Activated B cell treated with CpG ODN at 0.5 μM for 24 hours (primary cell): Measurements from ENCODE around the gene ZFP64. TPM values are rescaled to one million over a fixed set of nuclear protein-coding genes. Genes with fewer than 3 reads are reported as not detected.

Experiments
- ATAC-seq: fragments of 200-7000 bp; cut with Tn5 transposase; one replicate; pipeline ENCODE4 v1.10.0; 2021; ENCODE audit warnings: low read depth, mild to moderate bottlenecking, moderate library complexity
- CTCF ChIA-PET: fragments of 350-600 bp; sonication (Branson Sonifier 250); formaldehyde crosslinking; loops from one replicate; lab custom pipeline; 2021; ENCODE audit warnings: antibody characterized with exemption; lab: Charles Lee
- POLR2A ChIA-PET: fragments of 350-600 bp; sonication (Branson Sonifier 250); formaldehyde crosslinking; loops from one replicate; lab custom pipeline; 2021; ENCODE audit warnings: antibody characterized with exemption; lab: Charles Lee
- DNase-seq: peaks from one replicate; pipeline ENCODE4 v3.0.0; 2022
- H3K27ac Mint-ChIP-seq: one replicate; pipeline ENCODE4 v1.8.0; 2020; ENCODE audit warnings: mixed read lengths
- H3K27me3 Mint-ChIP-seq: one replicate; pipeline ENCODE4 v1.8.0; 2021; ENCODE audit warnings: mixed read lengths
- H3K36me3 Mint-ChIP-seq: one replicate; pipeline ENCODE4 v1.8.0; 2021; ENCODE audit warnings: low read depth, mixed read lengths
- H3K4me1 Mint-ChIP-seq: one replicate; pipeline ENCODE4 v1.8.0; 2021; ENCODE audit warnings: mixed read lengths
- H3K4me3 Mint-ChIP-seq: one replicate; pipeline ENCODE4 v1.8.0; 2020; ENCODE audit warnings: mild to moderate bottlenecking, mixed read lengths
- H3K9me3 Mint-ChIP-seq: one replicate; pipeline ENCODE4 v1.8.0; 2020; ENCODE audit warnings: mixed read lengths
- intact Hi-C: fragments of 100-400 bp; cut with micrococcal nuclease; formaldehyde crosslinking; loops from one replicate; pipeline ENCODE4 v1.15.1; 2024
- total RNA-seq: library from RNA; stranded (reverse); gene quantifications from 2 replicates; pipeline ENCODE4 v1.2.3, GENCODE V29; 2022
- TF ChIP-seq, protein P1 (sequence below): fragments of 200-600 bp; IDR thresholded peaks from one replicate; pipeline ENCODE4 v1.8.0; 2022; ENCODE audit warnings: antibody characterized with exemption, mild to moderate bottlenecking

ZFP64 gene
- total RNA-seq, 1 donor from 2014 or later, result 14.2 TPM

DNA sequence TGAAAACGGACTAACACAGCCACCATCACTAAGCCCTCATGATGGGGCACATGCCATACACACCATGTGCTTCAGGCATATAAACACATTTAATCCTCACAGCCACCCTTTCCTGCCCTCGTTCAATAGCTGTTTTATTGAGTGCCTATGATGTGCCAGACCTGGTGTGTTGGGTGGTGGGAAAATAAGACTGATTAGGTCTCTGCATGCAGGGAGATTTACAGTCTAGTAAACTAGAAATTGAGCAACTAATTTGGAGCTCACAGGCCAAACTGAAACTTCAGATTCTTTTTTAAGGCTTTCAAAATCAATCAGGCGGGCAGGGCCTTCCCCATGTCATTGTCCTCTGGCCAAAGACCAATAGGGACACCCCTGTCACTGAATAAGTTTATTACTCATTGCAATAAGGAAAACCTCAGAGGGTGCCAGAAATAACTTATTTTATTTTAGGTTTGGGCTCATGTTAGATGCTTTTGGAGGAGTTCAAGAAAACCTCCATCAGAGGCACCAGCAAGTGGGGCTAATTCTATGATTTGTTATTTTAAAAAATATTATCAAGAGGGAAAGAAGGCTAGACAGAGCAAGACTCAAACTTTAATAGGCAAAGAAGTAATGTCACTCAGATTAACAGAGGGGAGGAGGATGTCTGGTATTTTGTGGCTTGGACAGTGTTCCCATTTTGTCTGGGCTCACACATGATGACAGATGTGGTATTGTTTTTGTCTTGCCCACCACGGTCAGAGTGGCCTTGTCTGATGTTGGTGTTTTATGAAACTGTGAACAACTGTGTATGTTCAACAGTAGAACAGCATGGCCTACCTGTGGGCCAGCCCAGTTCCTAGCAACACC lies 12.0 kb downstream of the ZFP64 start:
- intact Hi-C loops, result no loop called here
- ChIA-PET CTCF (interaction anchor here (0.5 to 1.4 kb wide), 2 partner anchors 12 to 65 kb away, joined by 3 to 4 read pairs; partner anchors contain the start of gene ZFP64), POLR2A (interaction anchor here (1.0 to 1.4 kb wide), 2 partner anchors 11 to 12 kb away, joined by 3 read pairs; partner anchors contain the start of gene ZFP64)
- ATAC-seq (peak; percentile 73), DNase-seq (no peak)
- no peaks in the 10 kb centered on the region for H3K27me3 Mint-ChIP-seq
- H3K4me3 Mint-ChIP-seq, result no peak overlapping the region
- peaks cover 42% of the 10 kb centered on the region for H3K36me3 Mint-ChIP-seq
- peaks cover 26% of the 10 kb centered on the region for H3K4me1 Mint-ChIP-seq
- TF ChIP-seq, protein P1, sequence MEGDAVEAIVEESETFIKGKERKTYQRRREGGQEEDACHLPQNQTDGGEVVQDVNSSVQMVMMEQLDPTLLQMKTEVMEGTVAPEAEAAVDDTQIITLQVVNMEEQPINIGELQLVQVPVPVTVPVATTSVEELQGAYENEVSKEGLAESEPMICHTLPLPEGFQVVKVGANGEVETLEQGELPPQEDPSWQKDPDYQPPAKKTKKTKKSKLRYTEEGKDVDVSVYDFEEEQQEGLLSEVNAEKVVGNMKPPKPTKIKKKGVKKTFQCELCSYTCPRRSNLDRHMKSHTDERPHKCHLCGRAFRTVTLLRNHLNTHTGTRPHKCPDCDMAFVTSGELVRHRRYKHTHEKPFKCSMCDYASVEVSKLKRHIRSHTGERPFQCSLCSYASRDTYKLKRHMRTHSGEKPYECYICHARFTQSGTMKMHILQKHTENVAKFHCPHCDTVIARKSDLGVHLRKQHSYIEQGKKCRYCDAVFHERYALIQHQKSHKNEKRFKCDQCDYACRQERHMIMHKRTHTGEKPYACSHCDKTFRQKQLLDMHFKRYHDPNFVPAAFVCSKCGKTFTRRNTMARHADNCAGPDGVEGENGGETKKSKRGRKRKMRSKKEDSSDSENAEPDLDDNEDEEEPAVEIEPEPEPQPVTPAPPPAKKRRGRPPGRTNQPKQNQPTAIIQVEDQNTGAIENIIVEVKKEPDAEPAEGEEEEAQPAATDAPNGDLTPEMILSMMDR, result no peak
- no peaks in the 10 kb centered on the region for H3K9me3 Mint-ChIP-seq
- peak overlapping the region; percentile 50 for H3K27ac Mint-ChIP-seq

DNA sequence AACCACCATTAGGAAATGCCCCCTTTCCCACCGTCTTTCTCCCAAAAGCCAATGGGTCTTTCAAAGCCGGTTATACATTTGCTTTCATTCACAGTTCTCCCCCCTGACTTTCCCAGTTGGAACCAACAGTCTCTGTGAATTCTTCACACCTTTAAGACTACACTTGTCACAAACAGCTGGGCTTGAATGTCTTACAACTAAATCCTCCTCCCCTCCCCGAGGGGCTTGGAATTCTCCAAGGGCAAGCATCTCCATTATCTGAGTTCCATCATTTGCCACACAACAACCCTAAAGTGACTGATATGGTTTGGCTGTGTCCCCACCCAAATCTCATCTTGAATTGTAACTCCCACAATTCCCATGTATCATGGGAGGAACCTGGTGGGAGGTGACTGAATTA lies 12.9 kb downstream of the ZFP64 start:
- H3K27ac Mint-ChIP-seq, result no peak overlapping the region
- ChIA-PET CTCF (interaction anchor here (0.5 to 1.4 kb wide), 2 partner anchors 13 to 65 kb away, joined by 3 to 4 read pairs; partner anchors contain the start of gene ZFP64), POLR2A (interaction anchor here (1.0 to 1.4 kb wide), 2 partner anchors 12 to 13 kb away, joined by 3 read pairs; partner anchors contain the start of gene ZFP64)
- no peak overlapping the region for H3K4me3 Mint-ChIP-seq
- H3K36me3 Mint-ChIP-seq, result peaks cover 37% of the 10 kb centered on the region
- H3K4me1 Mint-ChIP-seq, result peaks cover 28% of the 10 kb centered on the region
- intact Hi-C loops, result no loop called here
- no peaks in the 10 kb centered on the region for H3K9me3 Mint-ChIP-seq
- ATAC-seq (no peak), DNase-seq (no peak)
- no peaks in the 10 kb centered on the region for H3K27me3 Mint-ChIP-seq
- TF ChIP-seq, protein P1, result no peak

DNA sequence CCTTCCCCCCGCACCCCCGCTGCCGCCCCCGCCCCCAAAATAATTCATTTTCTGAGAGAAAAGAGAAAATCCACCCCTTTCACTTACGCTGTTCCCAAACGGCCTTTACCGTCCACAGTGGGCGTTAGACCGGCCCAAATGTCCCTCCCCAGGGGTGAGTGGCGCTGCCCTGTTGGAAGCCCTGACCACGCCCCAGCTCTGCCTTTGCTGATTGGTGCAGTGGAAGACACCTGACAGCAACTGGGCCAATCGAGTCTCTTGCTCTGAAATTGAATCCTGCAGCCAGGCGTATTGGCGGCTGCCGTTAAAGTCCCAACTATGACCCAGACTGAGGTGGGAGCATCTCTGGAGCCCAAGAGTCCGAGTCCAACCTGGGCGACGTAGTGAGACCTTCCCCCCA lies 15.7 kb downstream of the ZFP64 start:
- Mint-ChIP-seq H3K36me3 (peaks cover 22% of the 10 kb centered on the region), H3K27me3 (no peaks in the 10 kb centered on the region), H3K9me3 (no peaks in the 10 kb centered on the region), H3K27ac (no peak overlapping the region), H3K4me3 (no peak overlapping the region), H3K4me1 (peaks cover 41% of the 10 kb centered on the region)
- intact Hi-C loops, result no loop called here
- DNase-seq (no peak), ATAC-seq (no peak)
- ChIA-PET CTCF (no interaction called here), POLR2A (no interaction called here)
- TF ChIP-seq, protein P1, result no peak

DNA sequence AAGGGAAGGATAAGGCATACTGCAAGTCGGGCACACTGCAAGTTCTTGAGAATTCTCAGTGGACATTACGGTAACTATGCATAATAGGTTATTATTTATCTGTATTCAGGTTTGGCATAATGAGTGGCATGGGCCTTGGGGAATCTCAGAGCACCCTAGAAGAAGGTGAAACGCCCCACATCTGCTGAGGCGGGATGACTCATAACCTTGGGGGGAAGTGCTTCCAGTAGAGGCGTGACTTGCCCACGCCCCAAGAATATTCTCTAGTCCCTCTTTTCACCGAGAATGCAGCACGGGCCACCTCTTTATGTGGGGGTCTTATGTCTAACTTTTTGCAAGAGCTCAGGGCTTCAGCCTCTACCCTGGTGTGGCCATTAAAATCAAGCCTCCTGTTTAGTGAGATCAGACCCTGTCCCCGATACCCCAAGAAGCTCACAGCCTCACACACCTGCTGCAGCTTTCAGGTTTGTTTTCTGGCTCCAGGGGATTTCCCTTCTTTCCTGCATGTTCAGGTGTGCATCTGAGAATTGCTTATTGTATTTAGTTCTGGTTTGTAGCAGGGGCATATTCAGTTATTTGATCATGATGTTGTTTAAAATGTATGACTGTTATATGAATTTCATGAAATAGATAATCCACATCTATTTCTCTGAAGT lies 19.1 kb downstream of the ZFP64 start:
- TF ChIP-seq, protein P1, result no peak
- Mint-ChIP-seq H3K27ac (peak overlapping the region; percentile 5), H3K4me1 (peaks cover 32% of the 10 kb centered on the region), H3K27me3 (no peaks in the 10 kb centered on the region), H3K9me3 (no peaks in the 10 kb centered on the region), H3K36me3 (peaks cover 22% of the 10 kb centered on the region), H3K4me3 (no peak overlapping the region)
- peak; percentile 70 for ATAC-seq
- ChIA-PET POLR2A (interaction anchor here (0.6 kb wide), 1 partner anchor 1708 kb away, joined by 5 read pairs; no protein-coding TSS in a partner anchor), CTCF (no interaction called here)
- DNase-seq, result no peak
- intact Hi-C loops, result loop anchor here (2.0 kb wide), 1 partner anchor 18 kb away; the partner anchor contains the start of gene ZFP64

DNA sequence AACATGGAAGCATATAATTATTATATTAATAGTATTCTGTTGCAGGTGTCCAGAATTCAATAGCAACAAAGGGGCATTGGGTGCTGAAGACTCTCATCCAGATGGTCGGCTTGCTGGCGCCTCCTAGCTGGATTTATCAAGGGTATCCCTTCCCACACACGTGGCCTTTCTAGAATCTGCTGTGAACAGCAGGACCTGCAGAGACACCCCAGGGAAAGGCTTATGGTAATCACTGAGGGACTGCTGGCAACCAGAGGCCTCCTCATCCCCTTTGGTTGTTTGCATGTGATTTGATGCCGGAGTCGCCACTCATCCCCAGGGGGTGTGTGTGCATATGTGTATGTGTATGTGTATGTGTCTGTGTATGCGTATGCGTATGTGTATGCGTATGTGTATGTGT lies 20.6 kb downstream of the ZFP64 start:
- H3K27ac Mint-ChIP-seq, result no peak overlapping the region
- POLR2A ChIA-PET, result no interaction called here
- CTCF ChIA-PET, result no interaction called here

More for the DNA sequence above, 20.6 kb downstream of the ZFP64 start:
- Mint-ChIP-seq H3K4me3 (no peak overlapping the region), H3K9me3 (no peaks in the 10 kb centered on the region), H3K27me3 (no peaks in the 10 kb centered on the region), H3K36me3 (peaks cover 25% of the 10 kb centered on the region), H3K4me1 (peaks cover 33% of the 10 kb centered on the region)
- no peak for ATAC-seq
- intact Hi-C loops, result no loop called here
- no peak for DNase-seq
- TF ChIP-seq, protein P1, result no peak
